Cerebellar nuclear complex (tissue), 1 donor: ENCODE results near the gene SLC20A1.

Source experiments
- DNase-seq, 2 experiments: peaks; one replicate each; lab custom pipeline; 2025; lab: John Stamatoyannopoulos, UW

The SLC20A1 gene

GRCh38 chr2:112626604-112627059 is 19.1 kb upstream of the SLC20A1 start:
- DNase-seq = peak in 1 of 2 experiments; percentile 77

GRCh38 chr2:112627060-112628040 is 18.4 kb upstream of the SLC20A1 start:
- no peak for DNase-seq

GRCh38 chr2:112629224-112629623 is 16.5 kb upstream of the SLC20A1 start:
- DNase-seq = no peak

- no peak for DNase-seq
These were observed 15.9 kb upstream of the SLC20A1 start for GRCh38 chr2:112629823-112630222.

- DNase-seq = no peak
These were observed 15.5 kb upstream of the SLC20A1 start for GRCh38 chr2:112630268-112630667.

GRCh38 chr2:112633708-112634107 is 12.0 kb upstream of the SLC20A1 start:
- no peak for DNase-seq

- DNase-seq = no peak
These were observed 11.4 kb upstream of the SLC20A1 start for GRCh38 chr2:112634153-112634873.

GRCh38 chr2:112634874-112635157 is 10.9 kb upstream of the SLC20A1 start:
- DNase-seq = no peak

- DNase-seq = no peak
These were observed 9.0 kb upstream of the SLC20A1 start for GRCh38 chr2:112636605-112637288.

GRCh38 chr2:112637289-112637660 is 8.5 kb upstream of the SLC20A1 start:
- DNase-seq = no peak

- no peak for DNase-seq
These were observed 5.8 kb upstream of the SLC20A1 start for GRCh38 chr2:112639936-112640335.

- DNase-seq = no peak
These were observed 5.3 kb upstream of the SLC20A1 start for GRCh38 chr2:112640467-112640799.

- no peak for DNase-seq
These were observed 4.7 kb upstream of the SLC20A1 start for GRCh38 chr2:112640800-112641675.

- DNase-seq = no peak
These were observed 4.0 kb upstream of the SLC20A1 start for GRCh38 chr2:112641701-112642100.

- no peak for DNase-seq
These were observed 3.2 kb upstream of the SLC20A1 start for GRCh38 chr2:112642561-112642960.

GRCh38 chr2:112642966-112643365 is 2.8 kb upstream of the SLC20A1 start:
- DNase-seq = no peak

GRCh38 chr2:112643488-112643887 is 2.3 kb upstream of the SLC20A1 start:
- DNase-seq = no peak

- no peak for DNase-seq
These were observed 1.4 kb upstream of the SLC20A1 start for GRCh38 chr2:112644155-112644932.

- DNase-seq = peak in 1 of 2 experiments; percentile 27
These were observed 818 bp upstream of the SLC20A1 start for GRCh38 chr2:112644933-112645309.

GRCh38 chr2:112646102-112646719 is 472 bp downstream of the SLC20A1 start:
- DNase-seq = no peak
